Glutamatergic neuron (in vitro differentiated cells): ENCODE data around the gene C3orf22. TPM values are rescaled to one million over a fixed set of nuclear protein-coding genes. Genes with fewer than 3 reads are reported as not detected.

Source experiments
- DNase-seq: peaks from one replicate; pipeline ENCODE4 v3.0.0; 2022
- H3K27ac Mint-ChIP-seq: one replicate; pipeline ENCODE4 v1.8.0; 2020; ENCODE audit warnings: mild to moderate bottlenecking, mixed read lengths, inconsistent platforms; ENCODE audit not compliant: unreplicated experiment
- H3K27me3 Mint-ChIP-seq: one replicate; pipeline ENCODE4 v1.8.0; 2020; ENCODE audit warnings: mild to moderate bottlenecking, moderate library complexity, mixed read lengths, inconsistent platforms; ENCODE audit not compliant: unreplicated experiment
- H3K36me3 Mint-ChIP-seq: one replicate; pipeline ENCODE4 v1.8.0; 2020; ENCODE audit warnings: mild to moderate bottlenecking, mixed read lengths, inconsistent platforms; ENCODE audit not compliant: unreplicated experiment
- H3K4me1 Mint-ChIP-seq: one replicate; pipeline ENCODE4 v1.8.0; 2020; ENCODE audit warnings: mild to moderate bottlenecking, low read depth, mixed read lengths, inconsistent platforms; ENCODE audit not compliant: unreplicated experiment
- H3K4me3 Mint-ChIP-seq: one replicate; pipeline ENCODE4 v1.8.0; 2020; ENCODE audit warnings: mild to moderate bottlenecking, mixed read lengths, inconsistent platforms; ENCODE audit not compliant: unreplicated experiment
- H3K9me3 Mint-ChIP-seq: one replicate; pipeline ENCODE4 v1.8.0; 2020; ENCODE audit warnings: mild to moderate bottlenecking, moderate library complexity, mixed read lengths, inconsistent platforms; ENCODE audit not compliant: unreplicated experiment
- CTCF ChIP-seq: fragments of 200-600 bp; sonication (generic); IDR thresholded peaks from one replicate; pipeline ENCODE4 v1.5.0; 2021; ENCODE audit not compliant: partially characterized antibody, unreplicated experiment
- total RNA-seq: library from RNA; stranded (reverse); fragmentation: NEBNext Ultra II Directional; extraction: Animal tissue kit (Norgen Biotek cat#: 25700); gene quantifications from one replicate; pipeline ENCODE4 v1.2.1, GENCODE V29; 2021; ENCODE audit not compliant: unreplicated experiment

The C3orf22 gene
- total RNA-seq, 1 donor from 2014 or later: not detected

GRCh38 chr3:126528800-126529541 lies 29.8 kb downstream of the C3orf22 start:
- no peak for TF ChIP-seq CTCF
- no peaks in the 10 kb centered on the region for H3K36me3 Mint-ChIP-seq
- DNase-seq: peak; percentile 10

GRCh38 chr3:126528419-126528799 lies 30.3 kb downstream of the C3orf22 start:
- Mint-ChIP-seq H3K27me3 (peaks cover 5% of the 10 kb centered on the region), H3K4me1 (no peaks in the 10 kb centered on the region), H3K27ac (no peak overlapping the region), H3K36me3 (no peaks in the 10 kb centered on the region), H3K4me3 (no peak overlapping the region), H3K9me3 (peaks cover 2% of the 10 kb centered on the region)
- DNase-seq: peak; percentile 1
- no peak for TF ChIP-seq CTCF

More at GRCh38 chr3:126528800-126529541, 29.8 kb downstream of the C3orf22 start:
- Mint-ChIP-seq H3K9me3 (peaks cover 2% of the 10 kb centered on the region), H3K27me3 (peaks cover 4% of the 10 kb centered on the region), H3K4me1 (no peaks in the 10 kb centered on the region), H3K27ac (no peak overlapping the region), H3K4me3 (no peak overlapping the region)

DNA sequence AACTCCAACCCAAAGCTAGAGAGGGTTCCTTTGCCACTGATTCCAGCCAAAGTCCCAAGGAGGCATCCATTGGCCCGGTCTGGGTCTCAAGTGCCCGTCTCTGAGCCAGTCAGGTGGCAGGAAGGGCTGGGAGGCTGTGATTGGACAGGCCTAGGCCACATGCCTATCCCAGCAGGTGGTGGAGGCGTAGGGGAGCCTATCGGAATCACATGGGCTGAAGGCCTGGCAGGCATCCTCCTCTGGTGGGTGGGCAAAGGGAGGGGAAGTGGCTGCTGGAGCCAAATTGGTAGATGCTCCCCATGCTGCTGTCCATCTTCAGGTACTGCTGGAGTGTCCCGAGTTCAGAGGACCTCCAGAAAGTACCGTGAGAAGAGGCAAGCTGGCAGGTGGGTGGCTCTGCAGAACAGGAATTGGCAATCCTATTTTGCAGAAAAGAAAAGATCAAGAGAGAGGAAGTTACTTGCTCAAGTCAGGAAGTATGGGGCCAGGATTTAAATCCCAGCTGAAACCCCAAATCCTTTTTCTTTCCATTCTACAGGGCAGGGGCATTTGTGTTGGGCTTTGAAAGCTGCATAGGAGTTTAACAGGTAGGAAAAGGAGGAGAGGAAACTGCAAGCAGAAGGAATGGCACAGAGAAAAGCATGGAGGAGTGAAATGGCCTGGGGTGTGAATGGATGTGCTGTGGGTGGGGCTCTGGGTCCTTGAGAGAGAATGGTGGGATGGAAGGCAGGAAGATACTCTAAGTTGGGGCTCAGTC lies 31.1 kb downstream of the C3orf22 start:
- Mint-ChIP-seq H3K27me3 (peaks cover 9% of the 10 kb centered on the region), H3K36me3 (no peaks in the 10 kb centered on the region), H3K4me1 (no peaks in the 10 kb centered on the region), H3K9me3 (peaks cover 2% of the 10 kb centered on the region), H3K4me3 (no peak overlapping the region), H3K27ac (no peak overlapping the region)
- TF ChIP-seq CTCF: no peak
- DNase-seq: peak; percentile 6

DNA sequence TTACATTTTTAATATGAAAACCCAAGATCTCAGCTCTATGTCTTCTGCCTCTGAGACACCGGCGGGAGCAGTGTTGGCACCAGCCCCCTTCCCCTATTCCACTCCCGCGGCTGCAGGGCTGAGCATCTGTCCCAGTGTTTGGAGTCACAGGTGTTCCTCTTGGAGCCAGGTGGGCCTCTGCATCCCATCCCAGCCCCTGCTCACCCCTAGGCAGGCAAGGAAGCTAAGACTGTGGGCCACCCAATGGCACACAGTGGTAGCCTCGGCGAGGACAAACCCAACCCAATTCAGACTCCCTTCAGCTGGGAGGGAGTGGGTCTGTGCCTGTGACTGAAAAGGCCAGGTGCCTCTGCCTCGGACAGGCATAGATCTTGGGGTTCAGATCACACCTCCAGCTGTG lies 31.7 kb downstream of the C3orf22 start:
- H3K27ac Mint-ChIP-seq: no peak overlapping the region
- H3K9me3 Mint-ChIP-seq: peaks cover 2% of the 10 kb centered on the region
- TF ChIP-seq CTCF: no peak
- H3K27me3 Mint-ChIP-seq: peaks cover 10% of the 10 kb centered on the region
- peak; percentile 6 for DNase-seq
- H3K36me3 Mint-ChIP-seq: no peaks in the 10 kb centered on the region
- H3K4me1 Mint-ChIP-seq: peaks cover 3% of the 10 kb centered on the region
- no peak overlapping the region for H3K4me3 Mint-ChIP-seq

GRCh38 chr3:126526668-126527005 lies 32.1 kb downstream of the C3orf22 start:
- peak; percentile 4 for DNase-seq
- TF ChIP-seq CTCF: no peak
- Mint-ChIP-seq H3K36me3 (no peaks in the 10 kb centered on the region), H3K9me3 (peaks cover 2% of the 10 kb centered on the region), H3K4me3 (no peak overlapping the region), H3K27ac (no peak overlapping the region), H3K27me3 (peaks cover 10% of the 10 kb centered on the region), H3K4me1 (peaks cover 5% of the 10 kb centered on the region)
